Vagina (tissue), 2 donors: ENCODE measurements around the gene JAG2.

Source experiments
- CTCF ChIP-seq, 3 experiments: fragments of 450-650 bp in 2 of 3; fragments of 200-600 bp in 1 of 3; sonication (generic) in 1 of 3; IDR thresholded peaks; one replicate each; pipeline ENCODE4 v1.5.1; 2017 to 2019; ENCODE audit warnings: antibody characterized with exemption in 3 of 3, mild to moderate bottlenecking in 2 of 3, moderate library complexity in 2 of 3
- POLR2A ChIP-seq, 2 donors: fragments of 450-650 bp; IDR thresholded peaks; one replicate each; pipeline ENCODE4 v1.6.1; 2017; ENCODE audit warnings: antibody characterized with exemption in 2 of 2, mild to moderate bottlenecking in 2 of 2, moderate library complexity in 2 of 2

GRCh38 chr14:105097794-105098127 lies 70.8 kb downstream of the JAG2 start:
- no peak for TF ChIP-seq CTCF (IDR thresholded peaks at IDR 0.05)
- TF ChIP-seq POLR2A (IDR thresholded peaks at IDR 0.05) = no peak
